Measurements from ENCODE around the gene BTBD16. TPM values are rescaled to one million over a fixed set of nuclear protein-coding genes. Genes with fewer than 3 reads are reported as not detected.

BTBD16 gene
- polyA plus RNA-seq, 3 donors from 2014 or later: not detected

GRCh38 chr10:122298598-122299301, 27.7 kb downstream of the BTBD16 start:
- H3K36me3 Mint-ChIP-seq: no peaks in the 10 kb centered on the region
- H3K4me3 Mint-ChIP-seq: peak overlapping the region in 2 of 5 donors; percentile 21 to 65

GRCh38 chr10:122299423-122300075, 28.5 kb downstream of the BTBD16 start:
- Mint-ChIP-seq H3K27me3 (ENCODE audit: low read depth in 3 of 3) (peaks cover 1 to 5% (median 3%) of the 10 kb centered on the region in 3 donors), H3K36me3 (no peaks in the 10 kb centered on the region), H3K4me1 (peaks cover 12 to 43% of the 10 kb centered on the region in 2 donors), H3K4me3 (peak overlapping the region in 1 of 5 donors; percentile 14), H3K9me3 (no peaks in the 10 kb centered on the region), H3K27ac (no peak overlapping the region)
- DNase-seq: no peak

More at GRCh38 chr10:122298598-122299301, 27.7 kb downstream of the BTBD16 start:
- Mint-ChIP-seq H3K27me3 (ENCODE audit: low read depth in 3 of 3) (peaks cover 1 to 5% (median 3%) of the 10 kb centered on the region in 3 donors), H3K4me1 (peaks cover 12 to 41% of the 10 kb centered on the region in 2 donors), H3K9me3 (no peaks in the 10 kb centered on the region), H3K27ac (peak overlapping the region in 2 of 6 donors; percentile 26 to 49)
- DNase-seq: peak; percentile 42 to 61 (median 53)

GRCh38 chr10:122301055-122301810, 30.1 kb downstream of the BTBD16 start:
- H3K4me3 Mint-ChIP-seq: no peak overlapping the region
- no peaks in the 10 kb centered on the region for H3K36me3 Mint-ChIP-seq
- peaks cover 0 to 5% (median 3%) of the 10 kb centered on the region in 3 donors for H3K27me3 Mint-ChIP-seq (ENCODE audit: low read depth in 3 of 3)
- peaks cover 2 to 26% of the 10 kb centered on the region in 2 donors for H3K4me1 Mint-ChIP-seq
- H3K9me3 Mint-ChIP-seq: no peaks in the 10 kb centered on the region
- H3K27ac Mint-ChIP-seq: no peak overlapping the region
- peak; percentile 21 to 41 (median 37) for DNase-seq

GRCh38 chr10:122301811-122302115, 30.7 kb downstream of the BTBD16 start:
- H3K4me1 Mint-ChIP-seq: peaks cover 2 to 24% of the 10 kb centered on the region in 2 donors
- no peaks in the 10 kb centered on the region for H3K36me3 Mint-ChIP-seq
- no peak for DNase-seq

GRCh38 chr10:122302315-122302714, 31.2 kb downstream of the BTBD16 start:
- no peak overlapping the region for H3K27ac Mint-ChIP-seq
- H3K9me3 Mint-ChIP-seq: no peaks in the 10 kb centered on the region
- no peak overlapping the region for H3K4me3 Mint-ChIP-seq

More at GRCh38 chr10:122301811-122302115, 30.7 kb downstream of the BTBD16 start:
- Mint-ChIP-seq H3K27ac (no peak overlapping the region), H3K27me3 (ENCODE audit: low read depth in 3 of 3) (peaks cover 0 to 5% (median 2%) of the 10 kb centered on the region in 3 donors), H3K9me3 (no peaks in the 10 kb centered on the region), H3K4me3 (no peak overlapping the region)

GRCh38 chr10:122303271-122304053, 32.4 kb downstream of the BTBD16 start:
- no peak for DNase-seq
- Mint-ChIP-seq H3K27me3 (ENCODE audit: low read depth in 3 of 3) (peaks cover 2 to 6% (median 2%) of the 10 kb centered on the region in 3 donors), H3K4me1 (peaks cover 2 to 24% of the 10 kb centered on the region in 2 donors), H3K9me3 (no peaks in the 10 kb centered on the region), H3K4me3 (no peak overlapping the region), H3K27ac (no peak overlapping the region), H3K36me3 (no peaks in the 10 kb centered on the region)

More at GRCh38 chr10:122302315-122302714, 31.2 kb downstream of the BTBD16 start:
- peaks cover 2 to 24% of the 10 kb centered on the region in 2 donors for H3K4me1 Mint-ChIP-seq
- DNase-seq: no peak
- H3K36me3 Mint-ChIP-seq: no peaks in the 10 kb centered on the region
- peaks cover 2 to 3% (median 2%) of the 10 kb centered on the region in 3 donors for H3K27me3 Mint-ChIP-seq (ENCODE audit: low read depth in 3 of 3)

GRCh38 chr10:122304054-122304579, 33.0 kb downstream of the BTBD16 start:
- H3K27me3 Mint-ChIP-seq (ENCODE audit: low read depth in 3 of 3): peaks cover 2 to 8% (median 4%) of the 10 kb centered on the region in 3 donors
- H3K4me1 Mint-ChIP-seq: peaks cover 0 to 19% of the 10 kb centered on the region in 2 donors
- no peaks in the 10 kb centered on the region for H3K9me3 Mint-ChIP-seq
- no peak for DNase-seq
- no peaks in the 10 kb centered on the region for H3K36me3 Mint-ChIP-seq
- no peak overlapping the region for H3K4me3 Mint-ChIP-seq
- no peak overlapping the region for H3K27ac Mint-ChIP-seq

GRCh38 chr10:122306282-122306681, 35.2 kb downstream of the BTBD16 start:
- Mint-ChIP-seq H3K9me3 (no peaks in the 10 kb centered on the region), H3K27ac (no peak overlapping the region), H3K4me1 (peaks cover 0 to 5% of the 10 kb centered on the region in 2 donors), H3K36me3 (no peaks in the 10 kb centered on the region), H3K4me3 (no peak overlapping the region), H3K27me3 (ENCODE audit: low read depth in 3 of 3) (peaks cover 2 to 15% (median 6%) of the 10 kb centered on the region in 3 donors)
- no peak for DNase-seq

GRCh38 chr10:122306744-122307143, 35.6 kb downstream of the BTBD16 start:
- no peak overlapping the region for H3K27ac Mint-ChIP-seq

GRCh38 chr10:122307669-122308416, 36.7 kb downstream of the BTBD16 start:
- no peak overlapping the region for H3K4me3 Mint-ChIP-seq
- no peaks in the 10 kb centered on the region for H3K36me3 Mint-ChIP-seq
- H3K4me1 Mint-ChIP-seq: peaks cover 0 to 5% of the 10 kb centered on the region in 2 donors
- no peak for DNase-seq
- H3K9me3 Mint-ChIP-seq: no peaks in the 10 kb centered on the region
- H3K27me3 Mint-ChIP-seq (ENCODE audit: low read depth in 3 of 3): peaks cover 2 to 15% (median 6%) of the 10 kb centered on the region in 3 donors
- H3K27ac Mint-ChIP-seq: no peak overlapping the region

More at GRCh38 chr10:122306744-122307143, 35.6 kb downstream of the BTBD16 start:
- Mint-ChIP-seq H3K36me3 (no peaks in the 10 kb centered on the region), H3K9me3 (no peaks in the 10 kb centered on the region), H3K27me3 (ENCODE audit: low read depth in 3 of 3) (peaks cover 2 to 15% (median 6%) of the 10 kb centered on the region in 3 donors), H3K4me1 (peaks cover 0 to 5% of the 10 kb centered on the region in 2 donors), H3K4me3 (no peak overlapping the region)
- no peak for DNase-seq

GRCh38 chr10:122308417-122309141, 37.5 kb downstream of the BTBD16 start:
- no peak overlapping the region for H3K4me3 Mint-ChIP-seq
- H3K27me3 Mint-ChIP-seq (ENCODE audit: low read depth in 3 of 3): peaks cover 2 to 15% (median 6%) of the 10 kb centered on the region in 3 donors
- no peaks in the 10 kb centered on the region for H3K9me3 Mint-ChIP-seq
- DNase-seq: no peak
- H3K4me1 Mint-ChIP-seq: peaks cover 0 to 5% of the 10 kb centered on the region in 2 donors
- no peak overlapping the region for H3K27ac Mint-ChIP-seq
- no peaks in the 10 kb centered on the region for H3K36me3 Mint-ChIP-seq
